DMS79 (cell line): ENCODE data around the gene RBM47.

Experiments
- DNase-seq: peaks from one replicate; lab custom pipeline; 2025; lab: John Stamatoyannopoulos, UW

RBM47 gene

DNA sequence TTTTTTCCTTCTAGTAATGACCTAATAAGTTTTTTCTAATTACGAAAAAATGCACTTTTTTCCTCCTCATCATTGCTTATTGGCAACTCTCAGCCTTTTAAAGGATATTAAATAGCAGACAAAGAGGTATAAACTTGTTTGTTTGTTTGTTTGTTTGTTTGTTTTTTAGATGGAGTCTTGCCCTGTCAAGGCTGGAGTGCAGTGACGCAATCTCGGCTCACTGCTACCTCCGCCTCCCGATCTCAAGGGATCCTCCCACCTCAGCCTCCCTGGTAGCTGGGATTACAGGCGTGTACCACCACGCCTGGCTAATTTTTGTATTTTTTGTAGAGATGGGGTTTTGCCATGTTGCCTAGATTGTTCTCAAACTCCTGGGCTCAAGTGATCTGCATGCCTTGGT, 6.0 kb downstream of the RBM47 start:
- no peak for DNase-seq

DNA sequence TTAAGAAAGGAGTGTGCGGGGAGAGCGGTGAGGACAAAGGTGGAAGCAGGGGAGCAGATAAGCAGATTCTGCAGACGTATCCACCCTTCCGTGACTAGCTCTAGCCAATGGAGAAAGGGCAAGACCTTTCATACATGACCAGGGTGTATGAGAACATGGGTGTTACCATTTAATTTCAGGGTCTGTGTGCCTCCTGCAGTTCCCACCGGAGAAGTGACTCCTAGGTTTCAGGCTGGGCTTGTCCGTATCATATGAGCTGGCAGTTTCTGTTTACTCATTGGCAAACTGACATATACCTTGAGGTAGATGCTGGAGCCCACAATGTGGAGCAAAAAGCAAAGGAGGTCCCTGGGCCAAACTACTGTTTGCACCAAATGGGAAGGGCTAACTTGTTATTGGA, 6.8 kb downstream of the RBM47 start:
- DNase-seq: no peak

DNA sequence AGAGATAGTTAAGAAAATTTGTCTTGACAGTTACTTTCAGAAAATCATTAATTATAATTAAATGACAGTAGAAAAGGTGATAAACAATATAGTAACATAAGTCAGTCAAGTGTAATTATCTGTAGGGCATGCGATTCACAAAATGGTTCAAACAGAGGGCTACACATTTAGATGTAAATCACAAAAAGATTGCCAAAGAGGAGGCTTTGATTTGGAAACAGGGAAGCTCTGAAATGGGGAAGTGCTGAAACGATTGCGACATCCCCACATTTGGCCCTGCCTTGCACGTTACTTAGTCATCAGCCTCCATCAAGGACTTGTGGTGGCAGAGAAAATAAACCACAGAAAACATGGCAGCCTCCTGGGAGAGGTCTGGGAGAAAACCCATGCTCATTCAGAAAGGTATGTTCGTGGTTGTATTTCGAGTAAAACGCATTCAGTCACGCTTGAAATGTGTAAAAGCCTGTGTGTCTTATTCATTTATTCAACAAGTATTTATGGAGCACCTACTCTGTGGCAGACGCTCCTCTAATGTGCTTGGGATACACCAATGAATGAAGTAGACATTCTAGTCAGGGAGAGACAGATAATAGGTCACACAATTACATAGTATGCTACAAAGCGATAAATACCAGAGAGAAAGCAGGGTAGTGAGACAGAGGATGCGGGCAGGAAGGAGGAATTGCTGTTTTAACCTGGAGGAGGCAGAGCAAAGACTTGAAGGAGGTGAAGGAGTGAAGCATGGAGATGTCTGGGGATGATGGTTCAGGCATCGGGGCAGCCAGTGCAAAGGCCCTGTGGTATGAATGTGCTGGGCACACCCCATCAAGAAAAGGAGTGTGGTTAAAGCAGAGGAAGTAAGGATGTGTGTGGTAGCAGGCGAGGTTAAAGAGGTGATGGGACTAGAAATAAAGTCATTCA, 7.8 kb downstream of the RBM47 start:
- DNase-seq: no peak

DNA sequence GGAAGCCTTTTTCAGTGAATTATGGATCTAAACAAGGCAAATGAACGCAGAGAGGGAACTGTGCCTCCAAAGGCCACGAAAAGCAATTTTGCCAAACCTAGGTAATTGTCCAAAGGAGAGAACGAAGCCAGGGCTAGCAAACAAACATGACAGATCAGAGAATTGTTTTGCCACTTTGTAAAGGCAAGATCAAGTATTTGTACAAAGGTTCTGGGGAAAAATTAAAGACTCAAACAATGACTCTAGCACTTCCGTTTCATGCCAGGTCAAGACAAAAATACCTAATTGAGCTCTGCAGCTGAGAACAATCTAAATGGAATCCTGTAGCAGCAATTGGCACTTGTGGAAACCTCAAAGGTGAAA, 8.5 kb downstream of the RBM47 start:
- no peak for DNase-seq

DNA sequence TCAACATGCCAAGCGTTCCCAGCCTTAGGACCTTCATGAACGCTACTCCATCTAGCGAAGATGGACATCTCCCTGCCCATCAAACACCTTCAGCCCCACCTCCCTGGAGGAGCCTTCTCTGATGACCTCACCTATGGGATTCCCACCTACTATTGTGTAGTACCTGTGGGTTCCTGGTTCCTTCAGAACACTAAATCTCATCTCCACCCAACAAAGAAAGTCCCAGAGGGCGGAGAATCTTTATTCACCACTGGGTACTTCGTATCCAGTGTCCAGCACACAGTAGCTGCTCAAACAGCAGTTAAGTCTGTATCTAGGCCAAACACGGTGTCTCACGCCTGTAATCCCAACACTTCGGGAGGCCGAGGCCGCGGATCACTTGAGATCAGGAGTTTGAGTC, 10.1 kb downstream of the RBM47 start:
- DNase-seq: no peak

DNA sequence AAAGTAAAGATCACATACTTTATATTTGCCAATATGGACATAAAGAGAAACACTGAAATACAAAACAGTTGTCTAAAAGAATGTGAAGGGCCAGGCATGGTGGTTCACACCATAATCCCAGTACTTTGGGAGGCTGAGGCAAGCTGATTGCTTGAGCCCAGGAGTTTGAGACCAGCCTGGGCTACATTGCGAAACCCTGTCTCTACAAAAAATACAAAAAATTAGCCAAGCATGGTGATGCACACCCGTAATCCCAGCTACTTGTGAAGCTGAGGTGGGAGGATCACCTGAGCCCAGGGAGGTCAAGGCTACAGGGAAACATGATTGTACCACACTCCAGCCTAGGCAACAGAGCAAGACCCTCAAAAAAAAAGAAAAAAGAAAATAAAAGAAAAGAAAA, 11.8 kb downstream of the RBM47 start:
- DNase-seq: no peak

DNA sequence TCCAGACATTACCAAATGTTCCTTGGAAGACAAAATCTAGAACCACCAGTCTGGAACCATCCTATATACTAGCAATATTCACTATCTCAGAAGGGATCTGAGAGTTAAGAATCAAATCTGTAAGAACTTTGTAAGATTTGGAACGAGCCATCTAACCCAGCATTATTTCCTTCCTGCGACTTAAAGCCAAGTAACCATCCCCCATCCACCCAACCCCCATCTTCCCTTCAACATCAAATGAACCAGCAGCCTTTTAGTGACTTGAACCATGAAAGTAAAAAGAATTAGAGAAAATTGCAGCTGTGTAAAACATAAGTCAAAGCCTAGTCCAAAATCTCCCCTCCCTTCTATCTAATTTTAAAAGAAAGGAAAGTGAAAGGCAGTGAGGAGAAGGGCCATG, 15.6 kb downstream of the RBM47 start:
- DNase-seq: no peak

DNA sequence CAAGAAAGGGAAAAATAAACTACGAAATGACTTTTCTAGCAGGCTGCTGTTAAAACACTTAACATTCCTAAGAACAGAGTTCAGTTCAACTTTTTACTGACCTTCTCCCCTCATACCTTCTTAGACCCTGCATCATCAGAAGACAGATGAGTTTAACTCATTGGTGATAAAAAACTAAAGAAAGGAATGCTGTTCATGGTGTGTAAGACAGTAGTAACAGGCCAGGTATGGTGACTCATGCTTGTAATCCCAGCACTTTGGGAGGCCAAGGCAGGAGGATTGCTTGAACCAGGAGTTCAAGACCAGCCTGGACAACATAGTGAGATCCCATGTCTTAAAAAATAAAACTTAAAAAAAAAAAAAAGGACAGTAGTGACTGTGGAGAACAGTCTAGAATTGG, 16.2 kb downstream of the RBM47 start:
- DNase-seq: no peak

DNA sequence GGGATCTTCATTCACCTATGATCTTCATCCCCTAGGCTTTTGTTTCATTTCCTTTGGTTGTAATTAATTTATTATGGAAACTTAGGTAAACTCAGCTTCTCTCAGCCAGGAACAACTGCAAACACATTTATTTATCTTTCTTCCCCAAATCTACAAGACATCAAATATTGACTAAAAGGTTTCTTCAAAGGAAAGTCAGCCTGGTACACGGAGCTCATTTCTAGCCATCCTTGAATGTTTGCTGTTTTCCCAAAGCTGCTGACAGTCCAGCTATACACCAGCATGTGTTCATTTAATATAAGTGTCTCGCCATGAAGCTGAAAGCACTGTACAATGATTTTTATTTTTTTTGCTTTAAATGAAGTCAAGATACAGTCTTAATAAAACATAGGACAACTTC, 16.8 kb downstream of the RBM47 start:
- DNase-seq: no peak

DNA sequence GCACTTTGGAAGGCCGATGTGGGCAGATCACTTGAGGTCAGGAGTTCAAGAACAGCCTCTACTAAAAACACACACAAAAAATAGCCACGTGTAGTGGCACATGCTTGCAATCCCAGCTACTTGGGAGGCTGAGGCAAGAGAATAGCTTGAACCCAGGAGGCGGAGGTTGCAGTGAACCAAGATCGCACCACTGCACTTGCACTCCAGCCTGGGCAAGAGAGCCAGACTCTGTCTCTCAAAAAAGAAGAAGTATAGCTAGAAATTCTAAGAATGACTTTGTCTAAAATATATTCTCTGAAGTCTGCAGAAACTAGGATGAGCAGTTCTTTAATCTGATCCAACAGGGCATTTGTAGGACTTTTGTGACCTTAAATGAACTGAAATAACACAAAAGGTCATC, 17.4 kb downstream of the RBM47 start:
- DNase-seq: no peak

DNA sequence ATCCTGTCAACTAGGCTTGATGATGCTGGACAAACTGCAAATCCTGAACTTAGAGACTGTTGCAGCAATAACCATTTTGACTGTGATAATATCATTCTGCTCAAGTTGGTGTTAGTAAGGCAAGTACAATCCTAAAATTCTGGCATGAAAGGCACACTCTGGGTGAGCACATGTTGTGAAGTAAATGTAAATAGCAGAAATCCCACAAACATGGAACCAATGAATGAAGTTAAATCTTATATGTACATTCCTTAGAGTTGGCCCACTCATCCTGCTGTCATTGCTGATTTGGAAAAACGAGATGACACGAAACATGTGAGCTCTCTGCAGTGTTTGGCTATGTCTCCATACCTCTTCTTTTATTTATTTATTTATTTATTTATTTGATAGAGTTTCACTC, 21.0 kb downstream of the RBM47 start:
- DNase-seq: no peak

DNA sequence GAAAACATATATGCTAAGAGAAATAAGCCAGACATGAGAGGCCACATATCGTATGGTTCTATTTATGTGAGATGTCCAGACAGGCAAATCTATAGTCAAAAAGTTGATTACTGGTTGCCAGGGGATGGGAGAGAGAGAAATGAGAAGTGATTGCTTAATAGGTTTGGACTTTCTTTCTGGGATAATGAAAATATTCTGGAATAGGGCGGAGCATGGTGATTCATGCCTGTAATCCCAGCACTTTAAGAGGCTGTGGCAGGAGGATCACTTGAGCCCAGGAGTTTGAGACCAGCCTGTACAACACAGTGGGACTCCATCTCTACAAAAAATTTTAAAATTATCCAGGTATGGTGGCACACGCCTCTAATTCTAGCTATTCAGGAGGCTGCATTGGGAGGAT, 22.4 kb downstream of the RBM47 start:
- DNase-seq: no peak

DNA sequence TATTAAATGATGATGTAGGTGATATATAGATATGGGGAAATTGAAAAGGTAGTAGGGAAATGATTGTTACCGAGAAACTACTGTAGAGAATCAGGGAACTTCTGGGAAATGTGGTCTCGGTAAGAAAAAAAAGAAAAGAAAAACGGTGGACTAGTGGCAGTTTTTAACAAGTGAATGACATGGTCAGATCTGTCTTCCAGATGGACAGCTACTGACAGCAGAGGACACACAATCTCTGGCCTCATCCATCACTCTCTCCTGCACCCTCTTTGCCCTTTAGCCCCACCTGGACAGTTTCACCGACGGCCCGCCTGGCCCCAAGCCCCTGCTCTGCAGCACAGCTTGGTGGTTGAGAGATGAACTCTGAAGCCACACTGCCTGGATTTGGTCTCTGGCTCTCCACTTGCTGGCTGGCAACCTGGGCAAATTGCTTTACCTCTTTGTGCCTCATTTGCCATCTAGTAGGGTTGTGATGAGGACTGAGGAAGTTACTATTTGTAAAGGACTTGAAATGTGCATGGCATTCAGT, 23.4 kb downstream of the RBM47 start:
- DNase-seq: no peak

DNA sequence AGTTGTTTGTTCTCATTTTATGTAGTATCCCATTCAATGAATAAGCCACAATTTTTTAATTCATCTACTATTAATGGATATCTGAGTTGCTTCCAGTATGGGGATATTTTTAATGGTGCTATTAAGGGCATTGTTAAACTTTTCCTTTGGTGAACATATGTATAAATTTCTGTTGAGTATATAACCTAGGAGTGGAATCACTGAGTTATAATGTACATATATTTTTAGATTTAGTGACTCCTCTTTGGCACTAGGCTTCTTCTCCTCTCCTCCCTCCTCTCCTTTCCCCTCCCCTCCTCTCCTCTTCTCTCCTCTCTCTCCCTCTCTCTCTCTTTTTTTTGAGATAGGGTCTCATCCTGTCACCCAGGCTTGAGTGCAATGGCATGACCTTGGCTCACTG, 26.4 kb downstream of the RBM47 start:
- no peak for DNase-seq

DNA sequence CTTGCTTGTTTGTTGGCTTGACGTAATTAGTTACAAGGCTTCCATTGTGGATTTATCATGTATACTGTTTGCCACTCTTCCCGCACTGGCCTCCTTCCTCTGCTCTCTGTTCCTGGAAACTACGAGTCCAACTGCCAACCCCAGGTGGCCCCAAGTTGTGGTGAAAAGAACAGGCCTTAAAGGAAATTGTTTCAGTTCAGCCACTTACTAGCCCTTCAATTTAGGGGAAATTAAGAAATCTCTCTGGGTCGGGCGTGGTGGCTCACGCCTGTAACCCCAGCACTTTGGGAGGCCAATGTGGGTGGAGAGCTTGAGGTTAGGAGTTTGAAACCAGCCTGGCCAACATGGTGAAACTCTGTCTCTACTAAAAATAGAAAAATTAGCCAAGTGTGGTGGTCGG, 28.0 kb downstream of the RBM47 start:
- DNase-seq: no peak

DNA sequence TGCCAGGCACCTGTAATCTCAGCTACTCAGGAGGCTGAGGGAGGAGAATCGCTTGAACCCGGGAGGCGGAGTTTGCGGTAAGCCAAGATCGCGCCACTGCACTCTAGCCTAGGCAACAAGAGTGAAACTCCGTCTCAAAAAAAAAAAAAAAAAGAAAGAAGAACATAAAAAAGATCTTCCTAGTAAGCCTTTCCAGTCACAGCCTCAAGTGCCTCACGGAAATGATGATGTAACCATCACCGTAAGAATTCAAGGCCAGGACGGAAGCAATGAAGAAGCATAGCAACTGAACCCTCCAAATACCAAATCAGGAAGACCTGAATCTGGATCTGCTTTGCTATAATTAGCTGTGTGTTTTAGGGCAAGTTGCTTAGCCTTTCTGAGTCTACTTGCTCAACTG, 28.8 kb downstream of the RBM47 start:
- DNase-seq: no peak

DNA sequence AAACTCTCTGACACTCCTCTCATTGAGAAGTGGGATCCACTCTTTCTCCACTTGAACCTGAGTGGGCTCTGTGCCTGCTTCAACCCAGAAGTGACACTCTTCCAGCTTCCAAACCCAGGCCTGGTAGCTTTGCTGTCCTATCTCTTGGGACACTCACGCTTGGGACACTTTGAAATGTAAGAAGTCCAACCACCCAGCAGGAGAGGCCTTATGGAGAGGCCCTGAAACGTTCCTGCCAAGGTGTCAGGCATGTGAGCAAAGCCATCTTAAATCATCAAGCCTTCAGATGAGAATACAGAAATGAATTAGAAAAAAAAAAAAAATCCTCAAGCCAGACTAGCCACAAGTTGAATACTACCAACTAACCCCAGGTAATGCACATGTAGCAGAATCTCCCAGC, 30.2 kb downstream of the RBM47 start:
- DNase-seq: no peak

DNA sequence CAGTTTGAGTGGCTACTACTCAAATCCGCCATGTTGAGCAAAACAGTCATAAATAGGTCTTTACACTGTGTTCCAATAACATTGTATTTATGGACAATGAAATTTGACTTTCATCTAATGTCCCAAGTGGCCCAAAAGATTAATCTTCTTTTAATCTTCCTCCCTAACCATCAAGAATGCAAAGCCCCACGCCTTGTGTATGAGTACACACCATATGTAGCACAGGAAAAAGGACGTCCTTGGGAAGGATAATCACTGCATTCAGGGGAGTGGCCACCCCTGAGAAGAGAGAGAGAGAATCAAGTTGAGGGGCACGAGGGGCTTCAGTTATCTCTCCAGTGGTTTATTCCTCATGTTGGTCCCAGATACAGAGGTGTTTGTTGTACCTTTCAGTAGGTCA, 33.1 kb downstream of the RBM47 start:
- DNase-seq: no peak

DNA sequence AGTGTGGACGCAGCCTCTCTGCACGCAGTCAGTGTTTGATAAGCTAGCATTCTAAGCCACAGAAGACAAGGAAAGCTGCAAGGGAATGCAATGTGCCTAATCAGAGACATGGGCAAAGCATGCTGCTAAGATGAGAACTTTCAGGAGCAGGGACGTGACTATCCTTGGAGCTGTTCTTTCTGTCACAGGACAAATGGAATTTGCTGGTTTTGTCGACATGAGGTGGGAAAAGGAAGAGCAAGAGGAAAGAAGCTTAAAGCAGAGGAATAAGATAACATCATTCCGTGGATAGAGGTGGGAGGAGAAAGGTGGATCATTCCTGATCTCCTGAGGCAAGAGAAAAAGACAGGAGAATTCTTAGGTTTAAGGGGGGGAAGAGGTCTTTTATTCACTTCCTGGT, 33.7 kb downstream of the RBM47 start:
- no peak for DNase-seq

DNA sequence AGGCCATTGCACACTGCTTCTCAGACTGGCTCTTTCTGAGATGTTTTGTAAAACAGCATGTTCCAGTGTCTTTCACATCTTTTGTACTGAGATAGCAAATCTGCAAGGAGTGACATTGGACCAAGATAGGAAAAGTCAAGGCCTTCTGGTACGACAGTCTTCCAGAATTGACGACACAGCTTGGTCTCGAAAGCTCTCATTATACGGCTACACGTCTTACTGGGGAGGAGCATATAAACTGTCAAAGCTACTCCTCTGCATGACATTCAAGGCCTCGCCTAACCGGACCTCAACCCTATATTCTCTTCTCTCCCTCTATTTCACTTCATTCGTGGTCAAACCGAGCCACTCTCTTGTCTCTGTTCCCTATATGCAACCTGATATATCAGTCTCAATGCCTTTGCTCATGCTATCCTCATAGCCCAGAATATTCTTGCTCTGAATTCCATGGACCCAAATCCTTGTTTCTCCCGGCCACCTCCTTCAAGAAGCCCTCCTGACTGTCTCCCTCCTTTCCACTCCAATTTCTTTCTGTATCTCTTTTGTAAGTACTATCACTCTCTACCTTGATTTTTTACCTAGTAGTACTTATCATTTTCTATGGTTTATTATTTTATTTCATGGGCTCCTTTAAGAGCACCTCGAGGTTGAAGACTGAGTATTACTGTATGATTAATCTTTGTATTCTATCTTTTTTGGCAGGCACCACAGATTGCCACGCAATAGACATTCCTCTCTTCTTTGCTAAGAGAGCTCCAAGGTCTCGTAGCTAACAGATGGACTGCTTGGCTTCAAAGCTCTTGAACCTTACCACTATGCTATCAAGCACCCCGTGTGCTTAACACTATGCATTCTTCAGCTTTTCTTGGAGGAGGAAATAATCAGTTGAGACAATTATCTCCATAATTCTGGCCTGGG, 35.1 kb downstream of the RBM47 start:
- no peak for DNase-seq

DNA sequence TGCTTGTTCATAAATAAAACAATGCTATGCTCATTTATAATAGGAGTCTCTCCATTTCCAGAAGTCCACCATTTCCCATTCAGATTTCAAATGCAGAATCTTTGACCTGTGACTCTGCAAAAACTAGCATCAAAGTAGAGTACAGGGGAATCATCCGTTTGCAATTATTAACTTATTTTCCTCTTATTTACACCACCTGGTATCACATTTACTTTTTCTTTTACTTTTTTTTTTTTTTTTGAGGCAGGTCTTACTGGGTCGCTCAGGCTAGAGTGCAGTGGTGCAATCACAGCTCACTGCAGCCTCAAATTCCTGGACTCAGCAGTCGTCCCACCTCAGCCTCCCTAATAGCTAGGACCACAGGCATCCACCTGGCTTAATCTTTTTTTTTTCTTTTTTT, 37.6 kb downstream of the RBM47 start:
- DNase-seq: no peak

DNA sequence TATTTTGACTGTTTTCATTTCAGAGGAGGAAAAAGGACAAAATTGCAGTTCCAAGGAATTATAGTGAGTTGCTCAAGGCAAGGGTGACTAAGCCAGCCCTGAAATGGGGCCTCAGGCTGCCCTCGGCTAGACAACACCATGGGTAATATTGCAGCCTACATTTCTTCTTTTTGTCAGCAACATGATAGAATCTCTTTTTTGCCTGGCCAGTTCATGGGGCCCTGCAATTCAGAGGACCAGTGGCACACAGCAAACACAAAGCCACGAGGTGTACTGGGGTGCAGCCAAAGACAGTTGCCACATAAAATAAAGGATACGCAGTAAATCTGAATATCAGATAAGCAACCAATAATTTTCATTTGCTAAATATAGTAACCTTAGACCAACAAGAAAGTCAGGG, 41.8 kb downstream of the RBM47 start:
- no peak for DNase-seq

DNA sequence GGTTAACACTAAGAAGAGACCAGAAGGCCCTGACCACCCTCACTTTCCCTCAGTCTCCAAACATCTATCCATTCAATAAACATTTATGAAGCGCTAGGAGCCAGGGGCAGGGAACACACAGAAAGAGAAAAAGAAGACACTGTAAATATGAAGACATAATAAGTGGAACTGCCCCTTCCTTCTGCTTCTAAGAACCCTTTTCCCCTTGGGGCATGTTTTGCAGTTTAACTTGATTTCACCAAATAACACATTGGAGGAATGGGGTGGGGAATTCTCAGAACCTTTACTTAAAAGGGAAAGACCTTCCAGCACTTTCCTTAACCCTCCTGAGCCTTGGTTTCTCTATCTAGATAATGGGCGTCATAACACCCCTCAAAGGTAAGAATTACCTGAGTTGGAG, 42.3 kb downstream of the RBM47 start:
- DNase-seq: no peak
